GM23338 (cell line): Measurements from ENCODE around the gene MYH3. TPM values are rescaled to one million over a fixed set of nuclear protein-coding genes. Genes with fewer than 3 reads are reported as not detected.

Source experiments
- ATAC-seq: fragments of 200-7000 bp; cut with Tn5 transposase; 3 replicates; pipeline ENCODE4 v1.9.1; 2020
- DNase-seq: peaks from one replicate; pipeline ENCODE4 v3.0.0-alpha.2; 2015; ENCODE audit warnings: low spot score
- H2AFZ ChIP-seq: fragments of 200-600 bp; sonication (generic); 2 replicates; pipeline ENCODE4 v1.8.0; 2016; ENCODE audit warnings: antibody characterized with exemption, mild to moderate bottlenecking, moderate library complexity
- H3F3A ChIP-seq: fragments of 200-600 bp; sonication (generic); replicated peaks from 2 replicates; pipeline ENCODE4 v1.8.0; 2017; ENCODE audit warnings: antibody characterized with exemption, mixed run types, low read depth
- H3K27ac ChIP-seq: fragments of 200-600 bp; sonication (generic); 2 replicates; pipeline ENCODE4 v1.6.1; 2016; ENCODE audit warnings: low read depth
- H3K27me3 ChIP-seq: fragments of 200-600 bp; sonication (generic); 2 replicates; pipeline ENCODE4 v1.8.0; 2016; ENCODE audit warnings: mild to moderate bottlenecking, mixed run types, moderate library complexity; ENCODE audit not compliant: insufficient read depth
- H3K36me3 ChIP-seq: fragments of 200-600 bp; sonication (generic); 2 replicates; pipeline ENCODE4 v1.8.0; 2016; ENCODE audit warnings: mild to moderate bottlenecking; ENCODE audit not compliant: insufficient read depth
- H3K4me1 ChIP-seq: fragments of 200-600 bp; sonication (generic); 2 replicates; pipeline ENCODE4 v1.8.0; 2016; ENCODE audit warnings: mild to moderate bottlenecking, moderate library complexity; ENCODE audit not compliant: insufficient read depth
- H3K4me2 ChIP-seq: fragments of 200-600 bp; sonication (generic); 2 replicates; pipeline ENCODE4 v1.7.1; 2017; ENCODE audit warnings: mixed run types
- H3K4me3 ChIP-seq: fragments of 200-600 bp; sonication (generic); 2 replicates; pipeline ENCODE4 v1.6.1; 2016; ENCODE audit warnings: mixed run types
- H3K79me2 ChIP-seq: fragments of 200-600 bp; sonication (generic); replicated peaks from 2 replicates; pipeline ENCODE4 v1.8.0; 2017; ENCODE audit warnings: mild to moderate bottlenecking; ENCODE audit not compliant: insufficient read depth
- H3K9me2 ChIP-seq: fragments of 200-600 bp; sonication (generic); 2 replicates; pipeline ENCODE4 v1.8.0; 2017; ENCODE audit not compliant: insufficient read depth
- H4K20me1 ChIP-seq: fragments of 200-600 bp; sonication (generic); replicated peaks from 2 replicates; pipeline ENCODE4 v1.8.0; 2017; ENCODE audit warnings: mild to moderate bottlenecking; ENCODE audit not compliant: insufficient read depth
- H3K27ac Mint-ChIP-seq: 2 replicates; pipeline ENCODE4 v1.8.0; 2020; ENCODE audit warnings: inconsistent platforms, mild to moderate bottlenecking, moderate library complexity, mixed read lengths
- H3K27me3 Mint-ChIP-seq: 3 replicates; pipeline ENCODE4 v1.8.0; 2022; ENCODE audit warnings: low read depth, mild to moderate bottlenecking, moderate library complexity, mixed read lengths, inconsistent platforms; ENCODE audit not compliant: insufficient read depth, poor library complexity
- H3K36me3 Mint-ChIP-seq: 3 replicates; pipeline ENCODE4 v1.8.0; 2021; ENCODE audit warnings: low read depth, mild to moderate bottlenecking, inconsistent platforms, moderate library complexity, mixed read lengths
- H3K4me1 Mint-ChIP-seq: 3 replicates; pipeline ENCODE4 v1.8.0; 2020; ENCODE audit warnings: mild to moderate bottlenecking, inconsistent platforms, mixed read lengths
- H3K4me3 Mint-ChIP-seq: 3 replicates; pipeline ENCODE4 v1.8.0; 2021; ENCODE audit warnings: moderate library complexity, mild to moderate bottlenecking, inconsistent platforms, mixed read lengths
- H3K9me3 Mint-ChIP-seq: 3 replicates; pipeline ENCODE4 v1.8.0; 2020; ENCODE audit warnings: moderate library complexity, mild to moderate bottlenecking, inconsistent platforms, mixed read lengths
- CREB1 ChIP-seq: fragments of 250-450 bp; sonication (Bioruptor Pico); IDR thresholded peaks from 2 replicates; pipeline ENCODE4 v1.5.0; 2020; ENCODE audit warnings: low read depth, mild to moderate bottlenecking, moderate library complexity
- CTCF ChIP-seq, 2 experiments: fragments of 200-600 bp in 1 of 2; sonication (generic) in 1 of 2; conservative IDR thresholded peaks; 2 replicates each; pipeline versions ENCODE4 v1.5.1 to v1.6.1; 2016 to 2017; ENCODE audit warnings: antibody characterized with exemption in 2 of 2, low read depth in 2 of 2, mild to moderate bottlenecking in 2 of 2, moderate library complexity in 1 of 2
- ETS1 ChIP-seq: IDR thresholded peaks from 2 replicates; pipeline ENCODE4 v1.6.1; 2016; ENCODE audit warnings: antibody characterized with exemption
- EZH2 ChIP-seq: fragments of 200-600 bp; sonication (generic); IDR thresholded peaks from one replicate; pipeline ENCODE4 v1.8.0; 2017; ENCODE audit warnings: antibody characterized with exemption, mild to moderate bottlenecking, low read depth; ENCODE audit not compliant: unreplicated experiment
- EZH2phosphoT487 ChIP-seq: fragments of 200-600 bp; sonication (generic); IDR thresholded peaks from one replicate; pipeline ENCODE4 v1.8.1; 2018; ENCODE audit warnings: antibody characterized with exemption; ENCODE audit not compliant: unreplicated experiment
- JUNB ChIP-seq: IDR thresholded peaks from one replicate; pipeline ENCODE4 v1.6.1; 2016; ENCODE audit warnings: antibody characterized with exemption; ENCODE audit not compliant: unreplicated experiment
- NANOG ChIP-seq: IDR thresholded peaks from 2 replicates; pipeline ENCODE4 v1.6.1; 2016; ENCODE audit warnings: antibody characterized with exemption, borderline replicate concordance
- POLR2AphosphoS5 ChIP-seq: IDR thresholded peaks from 2 replicates; pipeline ENCODE4 v1.6.1; 2016; ENCODE audit warnings: antibody characterized with exemption, low read depth
- REST ChIP-seq: IDR thresholded peaks from one replicate; pipeline ENCODE4 v1.6.1; 2018; ENCODE audit warnings: antibody characterized with exemption; ENCODE audit not compliant: unreplicated experiment
- STAT1 ChIP-seq: IDR thresholded peaks from one replicate; pipeline ENCODE4 v1.6.1; 2016; ENCODE audit warnings: antibody characterized with exemption; ENCODE audit not compliant: unreplicated experiment
- ZNF114 ChIP-seq: fragments of 250-450 bp; sonication (Bioruptor Pico); IDR thresholded peaks from 2 replicates; pipeline ENCODE4 v1.5.0; 2020; ENCODE audit warnings: mild to moderate bottlenecking, moderate library complexity
- ZNF331 ChIP-seq: fragments of 250-450 bp; sonication (Bioruptor Pico); IDR thresholded peaks from 2 replicates; pipeline ENCODE4 v1.5.0; 2020; ENCODE audit warnings: low read depth, mild to moderate bottlenecking, moderate library complexity
- polyA plus RNA-seq: library from polyadenylated mRNA; unstranded; fragments of >200 nt; fragmentation: Nextera tagmentation; extraction: Ambion mirVana; gene quantifications from 2 replicates; pipeline ENCODE4 v1.2.1, GENCODE V29; 2016
- total RNA-seq: library from RNA; depleted of rRNA; stranded (reverse); fragments of >200 nt; shearing (Covaris generic); gene quantifications from 2 replicates; pipeline ENCODE4 v1.2.3, GENCODE V29; 2014

The MYH3 gene
- total and polyA plus RNA-seq, 2 experiments from 2014 or later, result 0.84 to 1.8 TPM

GRCh38 chr17:10664571-10664970 is 7.5 kb upstream of the MYH3 start (continued):
- no peak for TF ChIP-seq CREB1 (CRISPR knock-in tag)
- no peak for TF ChIP-seq REST
- TF ChIP-seq CTCF (conservative IDR thresholded peaks at IDR 0.05; ENCODE audit: low read depth in 2 of 2), result no peak
- TF ChIP-seq ZNF331, result no peak
- TF ChIP-seq EZH2phosphoT487, result no peak
- no peak for TF ChIP-seq JUNB
- TF ChIP-seq EZH2, result no peak
- no peak for TF ChIP-seq ETS1
- TF ChIP-seq STAT1, result no peak

- Mint-ChIP-seq H3K9me3 (no peaks in the 10 kb centered on the region), H3K36me3 (peaks cover 3% of the 10 kb centered on the region; the same call in 1 of the 3 replicates), H3K4me1 (no peaks in the 10 kb centered on the region), H3K27me3 (peaks cover 3% of the 10 kb centered on the region), H3K27ac (no peak overlapping the region), H3K4me3 (no peak overlapping the region)
- Histone ChIP-seq H2AFZ (no peak overlapping the region), H3K27me3 (no peaks in the 10 kb centered on the region), H3K4me3 (no peak overlapping the region), H4K20me1 (no peaks in the 10 kb centered on the region), H3K79me2 (no peaks in the 10 kb centered on the region), H3K9me2 (no peaks in the 10 kb centered on the region), H3K27ac (no peak overlapping the region), H3K4me2 (no peak overlapping the region), H3F3A (no peaks in the 10 kb centered on the region), H3K4me1 (no peaks in the 10 kb centered on the region), H3K36me3 (no peaks in the 10 kb centered on the region)
- no peak for ATAC-seq
- no peak for DNase-seq
- TF ChIP-seq NANOG (no peak), JUNB (no peak), ZNF114 (CRISPR knock-in tag) (no peak), POLR2AphosphoS5 (no peak), EZH2 (no peak), STAT1 (no peak), REST (no peak), CTCF (conservative IDR thresholded peaks at IDR 0.05; ENCODE audit: low read depth in 2 of 2) (no peak), ZNF331 (no peak), CREB1 (CRISPR knock-in tag) (no peak), EZH2phosphoT487 (no peak), ETS1 (no peak)
Observed at GRCh38 chr17:10663231-10663630, 6.1 kb upstream of the MYH3 start.
